ENCODE measurements around the gene CARS2. TPM values are rescaled to one million over a fixed set of nuclear protein-coding genes. Genes with fewer than 3 reads are reported as not detected.

The CARS2 gene
- total RNA-seq, 1 donor from 2014 or later = 81.5 TPM

- TF ChIP-seq CTCF (conservative IDR thresholded peaks at IDR 0.05) = no peak
- Mint-ChIP-seq H3K9me3 (no peaks in the 10 kb centered on the region), H3K4me3 (no peak overlapping the region), H3K4me1 (peaks cover 10% of the 10 kb centered on the region), H3K36me3 (ENCODE audit: low read depth) (no peaks in the 10 kb centered on the region), H3K27ac (ENCODE audit: unreplicated experiment) (no peak overlapping the region), H3K27me3 (ENCODE audit: low read depth) (no peaks in the 10 kb centered on the region)
- DNase-seq (ENCODE audit: low read depth, low spot score) = no peak
Observed at GRCh38 chr13:110592665-110593064, 113.3 kb downstream of the CARS2 start.

Other genes with a start within 250 kb of the CARS2 start
- gene RAB20, start 144.4 kb downstream of the CARS2 start, total RNA-seq = 0.59 and 0.77 TPM in 2 replicates
- 33.5 and 35.0 TPM in 2 replicates for gene NAXD, start 90.6 kb downstream of the CARS2 start, total RNA-seq
- gene ING1, start 7.6 kb upstream of the CARS2 start, total RNA-seq = 26.8 and 29.6 TPM in 2 replicates
- 194 and 204 TPM in 2 replicates for gene ANKRD10, start 209.0 kb upstream of the CARS2 start, total RNA-seq